Measurements from ENCODE around the gene PTPRU. TPM values are rescaled to one million over a fixed set of nuclear protein-coding genes. Genes with fewer than 3 reads are reported as not detected.

The PTPRU gene
- total RNA-seq, 4 donors from 2014 or later = 4.3 to 15.9 (median 7.5) TPM

GRCh38 chr1:29371332-29371731 lies 135.0 kb downstream of the PTPRU start:
- 72 to 78% methylated on average over 3 to 5 of the region's 5 CpGs for WGBS, 2 donors
- no peaks in the 10 kb centered on the region for H3K36me3 ChIP-seq
- H3K27me3 ChIP-seq = peaks cover 0 to 81% (median 0%) of the 10 kb centered on the region in 4 donors
- no peak overlapping the region for H3K27ac ChIP-seq
- H3K4me3 ChIP-seq = no peak overlapping the region
- H3K9me3 ChIP-seq = no peaks in the 10 kb centered on the region
- no peaks in the 10 kb centered on the region for H3K4me1 ChIP-seq
- intact Hi-C loops (cut with DNase I) = no loop called here
- TF ChIP-seq, protein P1, sequence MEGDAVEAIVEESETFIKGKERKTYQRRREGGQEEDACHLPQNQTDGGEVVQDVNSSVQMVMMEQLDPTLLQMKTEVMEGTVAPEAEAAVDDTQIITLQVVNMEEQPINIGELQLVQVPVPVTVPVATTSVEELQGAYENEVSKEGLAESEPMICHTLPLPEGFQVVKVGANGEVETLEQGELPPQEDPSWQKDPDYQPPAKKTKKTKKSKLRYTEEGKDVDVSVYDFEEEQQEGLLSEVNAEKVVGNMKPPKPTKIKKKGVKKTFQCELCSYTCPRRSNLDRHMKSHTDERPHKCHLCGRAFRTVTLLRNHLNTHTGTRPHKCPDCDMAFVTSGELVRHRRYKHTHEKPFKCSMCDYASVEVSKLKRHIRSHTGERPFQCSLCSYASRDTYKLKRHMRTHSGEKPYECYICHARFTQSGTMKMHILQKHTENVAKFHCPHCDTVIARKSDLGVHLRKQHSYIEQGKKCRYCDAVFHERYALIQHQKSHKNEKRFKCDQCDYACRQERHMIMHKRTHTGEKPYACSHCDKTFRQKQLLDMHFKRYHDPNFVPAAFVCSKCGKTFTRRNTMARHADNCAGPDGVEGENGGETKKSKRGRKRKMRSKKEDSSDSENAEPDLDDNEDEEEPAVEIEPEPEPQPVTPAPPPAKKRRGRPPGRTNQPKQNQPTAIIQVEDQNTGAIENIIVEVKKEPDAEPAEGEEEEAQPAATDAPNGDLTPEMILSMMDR (IDR thresholded peaks at IDR 0.05) = no peak
- no peak for TF ChIP-seq POLR2A (IDR thresholded peaks at IDR 0.05)
- DNase-seq = no peak

DNA sequence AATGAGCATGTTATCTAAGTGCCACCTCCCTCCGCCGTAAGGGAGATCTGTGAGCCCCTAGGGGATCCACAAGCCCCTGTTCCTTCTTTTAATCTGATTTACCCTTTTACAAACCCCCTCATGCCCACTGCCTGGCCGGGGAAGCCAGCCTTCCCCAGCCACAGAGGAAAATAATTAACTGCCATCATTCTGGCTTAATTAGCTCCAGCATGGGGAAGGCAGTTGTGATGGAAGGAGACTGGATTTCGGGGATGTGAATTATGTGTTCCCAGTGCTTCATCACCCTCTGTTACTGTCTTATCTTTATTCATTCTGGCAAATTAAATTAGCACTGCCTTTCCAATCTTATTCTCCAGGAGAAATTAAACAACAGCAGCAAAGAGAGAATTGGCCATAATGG lies 135.8 kb downstream of the PTPRU start:
- Histone ChIP-seq H3K27me3 (peaks cover 0 to 86% (median 0%) of the 10 kb centered on the region in 4 donors), H3K36me3 (no peaks in the 10 kb centered on the region), H3K9me3 (peaks cover 0 to 2% (median 2%) of the 10 kb centered on the region in 3 donors), H3K4me3 (no peak overlapping the region), H3K27ac (no peak overlapping the region), H3K4me1 (no peaks in the 10 kb centered on the region)
- TF ChIP-seq, protein P1 (IDR thresholded peaks at IDR 0.05) = no peak
- TF ChIP-seq POLR2A (IDR thresholded peaks at IDR 0.05) = no peak
- DNase-seq = no peak
- 42 to 53% methylated on average over 4 of the region's 4 CpGs for WGBS, 2 donors
- intact Hi-C loops (cut with DNase I) = no loop called here

Other genes with a start within 250 kb of the PTPRU start
- gene TMEM200B, start 112.6 kb upstream of the PTPRU start, total RNA-seq = 1 to 10 TPM in 3 of 4 donors, under 1 TPM in 1; 0.91 to 5.3 (median 3.4) TPM
- gene SRSF4, start 54.6 kb upstream of the PTPRU start, total RNA-seq = 10 to 100 TPM; 41.4 to 82.6 (median 56.4) TPM
- 10 to 100 TPM; 14.3 to 29.4 (median 16.1) TPM for gene MECR, start 5.6 kb upstream of the PTPRU start, total RNA-seq

All from esophagus squamous epithelium (tissue), 5 donors.